NOMO-1 treated with DMSO at 0.1 percent for 48 hours (cell line): ENCODE measurements around the gene EFNA1.
"Not testable (repeated sequence)": the region's sequence is repeated elsewhere in the genome, so short reads cannot be mapped to it uniquely, and the experiment has no call there.

Source experiments
- DNase-seq: peaks from one replicate; lab custom pipeline; 2025; ENCODE audit not compliant: unreplicated experiment; lab: John Stamatoyannopoulos, UW

The EFNA1 gene

DNA sequence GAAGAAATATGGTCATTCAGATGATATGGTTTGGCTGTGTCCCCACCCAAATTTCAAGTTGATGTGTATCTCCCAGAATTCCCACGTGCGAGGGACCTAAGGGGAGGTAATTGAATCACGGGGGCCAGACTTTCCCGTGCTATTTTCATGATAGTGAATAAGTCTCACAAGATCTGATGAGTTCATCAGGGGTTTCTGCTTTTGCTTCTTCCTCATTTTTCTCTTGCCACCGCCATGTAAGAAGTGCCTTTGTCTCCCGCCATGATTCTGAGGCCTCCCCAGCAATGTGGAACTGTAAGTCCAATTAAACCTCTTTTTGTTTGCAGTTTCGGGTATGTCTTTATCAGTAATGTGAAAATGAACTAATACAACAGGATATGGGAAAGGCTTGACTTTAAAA, 14.1 kb downstream of the EFNA1 start:
- DNase-seq: no peak

DNA sequence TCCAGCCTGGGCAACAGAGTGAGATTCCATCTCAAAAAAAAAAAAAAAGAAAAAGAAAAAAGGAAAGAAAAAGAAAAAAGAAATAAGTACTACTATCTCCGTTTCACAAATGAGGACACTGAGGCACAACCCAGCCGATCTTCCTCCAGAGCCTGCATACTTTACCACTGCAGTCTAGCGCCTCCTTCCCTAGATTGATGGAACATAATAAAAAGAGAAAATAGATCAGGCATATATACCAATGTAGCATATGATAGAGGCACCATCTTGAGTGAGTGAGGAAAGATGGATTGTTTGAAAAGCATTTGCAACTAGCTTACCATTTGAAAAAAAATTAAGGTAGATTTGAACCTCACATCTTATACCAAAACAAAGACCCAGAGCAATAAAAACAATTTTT, 17.8 kb downstream of the EFNA1 start:
- no peak for DNase-seq

DNA sequence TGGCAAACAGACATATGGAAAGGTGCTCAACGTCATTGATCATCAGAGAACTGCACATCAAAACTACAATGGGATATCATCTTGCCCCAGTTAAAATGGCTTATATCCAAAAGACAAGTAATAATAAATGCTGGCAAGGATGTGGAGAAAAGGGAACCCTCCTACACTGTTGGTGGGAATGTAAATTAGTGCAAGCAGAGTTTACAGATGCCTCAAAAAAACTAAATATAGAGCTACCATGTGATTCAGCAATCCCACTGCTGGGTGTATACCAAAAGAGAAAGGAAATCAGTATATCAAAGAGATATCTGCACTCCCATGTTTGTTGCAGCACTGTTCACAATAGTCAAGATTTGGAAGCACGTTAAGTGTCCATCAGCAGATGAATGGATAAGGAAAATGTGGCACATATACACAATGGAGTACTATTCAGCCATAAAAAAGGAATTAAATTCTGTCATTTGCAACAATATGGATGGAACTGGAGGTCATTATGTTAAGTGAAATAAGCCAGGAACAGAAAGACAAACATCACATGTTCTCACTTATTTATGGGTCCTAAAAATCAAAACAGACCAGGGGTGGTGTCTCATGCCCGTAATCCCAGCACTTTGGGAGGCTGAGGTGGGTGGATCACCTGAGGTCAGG, 28.4 kb downstream of the EFNA1 start:
- not testable (repeated sequence) for DNase-seq

DNA sequence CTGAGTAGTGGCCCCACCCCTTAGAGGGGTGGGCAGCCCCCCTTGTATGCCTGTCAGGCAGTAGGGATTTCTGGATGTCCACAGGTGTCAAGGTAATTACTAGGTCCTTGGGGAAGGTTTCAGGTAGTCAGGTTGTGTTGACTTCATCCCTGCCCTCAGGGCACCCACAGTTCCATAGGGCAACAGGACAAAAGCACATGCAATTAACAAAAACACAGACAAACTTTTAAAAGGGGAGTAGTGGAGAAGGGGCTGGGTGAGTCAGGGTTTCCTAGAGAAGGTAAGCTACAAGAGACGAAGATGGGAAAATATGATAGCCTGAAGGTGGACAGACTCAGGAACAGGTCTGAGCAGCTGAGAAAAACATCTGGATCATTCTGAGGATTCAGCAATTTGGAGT, 31.3 kb downstream of the EFNA1 start:
- no peak for DNase-seq

DNA sequence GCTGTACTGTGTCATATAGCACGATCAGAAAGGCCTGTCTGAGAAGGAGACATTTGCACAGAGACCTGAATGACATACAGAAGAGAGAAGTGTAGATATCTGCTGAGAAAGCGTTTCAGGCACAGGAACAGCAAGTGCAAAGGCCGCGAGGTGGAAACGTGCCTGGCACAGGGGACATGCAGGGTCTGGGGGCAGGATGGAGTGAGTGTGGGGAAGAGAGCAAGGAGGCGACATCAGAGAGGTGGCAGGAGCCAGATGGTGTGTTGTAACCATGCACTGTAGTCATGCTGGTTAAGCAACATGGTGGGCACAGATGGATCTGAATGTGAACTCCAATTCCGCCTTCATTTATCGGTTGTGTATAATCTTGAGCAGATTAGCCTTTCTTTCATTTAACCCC, 32.5 kb downstream of the EFNA1 start:
- DNase-seq: no peak

DNA sequence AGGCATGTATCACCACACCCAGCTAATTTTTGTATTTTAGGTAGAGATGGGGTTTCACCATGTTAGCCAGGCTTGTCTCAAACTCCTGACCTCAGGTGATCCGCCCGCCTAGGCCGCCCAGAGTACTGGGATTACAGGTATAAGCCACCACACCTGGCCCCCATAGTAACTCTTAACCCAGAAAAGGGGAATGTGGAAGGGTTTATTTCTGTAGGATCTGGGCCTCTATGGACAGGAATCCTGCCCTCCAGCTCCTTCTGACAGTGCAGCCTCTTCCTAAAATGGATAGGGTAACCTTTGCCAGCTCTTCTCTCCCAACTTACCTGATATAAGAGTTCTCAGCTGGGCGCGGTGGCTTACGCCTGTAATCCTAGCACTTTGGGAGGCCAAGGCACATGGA, 35.0 kb downstream of the EFNA1 start:
- DNase-seq: not testable (repeated sequence)

DNA sequence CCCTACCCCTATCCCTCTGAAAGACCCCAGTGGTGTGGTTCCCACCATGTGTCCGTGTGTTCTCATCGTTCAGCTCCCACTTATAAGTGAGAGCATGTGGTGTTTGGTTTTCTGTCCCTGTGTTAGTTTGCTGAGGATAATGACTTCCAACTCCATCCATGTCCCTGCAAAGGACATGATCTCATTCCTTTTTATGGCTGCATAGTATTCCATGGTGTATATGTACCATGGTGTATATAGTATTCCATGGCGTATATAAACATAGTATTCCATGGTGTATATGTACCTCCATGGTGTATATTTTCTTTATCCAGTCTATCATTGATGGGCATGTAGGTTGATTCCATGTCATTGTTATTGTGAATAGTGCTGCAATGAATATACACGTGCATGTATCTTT, 36.1 kb downstream of the EFNA1 start:
- DNase-seq: not testable (repeated sequence)

DNA sequence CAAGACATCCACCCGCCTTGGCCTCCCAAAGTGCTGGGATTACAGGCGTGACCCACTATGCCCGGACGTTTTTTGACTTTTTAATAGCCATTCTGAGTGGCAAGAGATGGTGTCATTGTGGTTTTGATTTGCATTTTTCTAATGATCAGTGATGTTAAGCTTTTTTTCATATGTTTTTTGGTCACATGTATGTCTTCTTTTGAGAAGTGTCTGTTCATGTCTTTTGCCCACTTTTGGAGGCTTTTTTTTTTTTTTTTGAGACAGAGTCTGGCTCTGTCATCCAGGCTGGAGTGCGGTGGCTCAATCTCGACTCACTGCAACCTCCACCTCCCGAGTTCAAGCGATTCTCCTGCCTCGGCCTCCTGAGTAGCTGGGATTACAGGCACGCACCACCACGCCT, 36.9 kb downstream of the EFNA1 start:
- not testable (repeated sequence) for DNase-seq

DNA sequence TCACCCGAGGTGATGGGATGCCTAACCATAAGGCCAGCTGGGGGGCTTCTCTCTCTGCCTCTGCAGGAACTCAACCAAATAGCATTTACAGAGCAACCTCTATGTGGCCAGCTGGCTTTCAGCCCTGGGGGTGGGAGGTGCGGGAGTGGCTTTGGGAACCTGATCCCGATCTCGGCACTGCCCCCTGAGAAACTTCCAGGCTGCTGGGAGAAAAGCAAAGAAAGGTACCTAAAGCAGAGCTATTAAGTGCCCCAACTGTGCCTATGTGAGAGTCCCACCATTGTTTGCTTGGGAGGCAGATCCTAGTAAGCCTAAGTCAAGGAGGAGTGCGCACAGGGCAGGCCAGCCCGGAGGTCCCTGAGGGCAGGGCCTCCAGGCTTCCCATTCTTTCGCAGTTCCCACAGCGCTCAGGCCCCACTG, 38.4 kb downstream of the EFNA1 start:
- no peak for DNase-seq

DNA sequence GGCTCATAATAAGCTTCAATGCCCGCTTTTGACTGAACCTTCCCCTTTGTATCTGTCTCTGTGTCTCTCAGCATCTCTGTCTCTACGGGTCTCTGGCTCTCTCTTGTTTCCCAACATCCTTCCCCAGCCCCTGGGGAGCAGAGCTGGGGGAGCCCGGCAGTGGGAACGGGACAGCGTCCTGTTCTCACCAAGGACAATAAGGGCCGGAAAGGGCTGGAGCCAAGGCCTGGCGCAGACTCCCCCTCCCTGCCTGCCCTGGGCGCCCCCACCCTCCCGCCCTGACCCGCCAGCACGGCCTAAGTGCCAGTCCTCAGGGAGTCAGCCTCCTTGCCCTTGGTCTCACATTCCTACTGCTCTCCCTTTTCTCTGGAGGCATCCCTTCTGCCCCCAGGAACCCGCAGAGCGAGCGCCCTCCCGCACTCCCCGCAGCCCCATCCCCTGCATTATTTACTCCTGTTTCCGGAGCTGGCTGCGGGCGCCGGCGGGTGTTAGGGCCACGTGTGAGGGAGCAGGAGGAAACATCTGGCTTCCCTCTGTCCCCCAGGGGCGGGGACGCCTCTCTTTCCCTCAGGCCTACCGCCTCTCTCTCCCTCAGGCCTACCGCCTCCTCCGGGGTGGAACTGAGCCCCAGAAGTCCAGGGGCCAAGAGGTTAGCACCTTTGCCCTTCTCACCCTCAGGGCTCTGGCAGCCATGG, 38.9 kb downstream of the EFNA1 start:
- DNase-seq: no peak

DNA sequence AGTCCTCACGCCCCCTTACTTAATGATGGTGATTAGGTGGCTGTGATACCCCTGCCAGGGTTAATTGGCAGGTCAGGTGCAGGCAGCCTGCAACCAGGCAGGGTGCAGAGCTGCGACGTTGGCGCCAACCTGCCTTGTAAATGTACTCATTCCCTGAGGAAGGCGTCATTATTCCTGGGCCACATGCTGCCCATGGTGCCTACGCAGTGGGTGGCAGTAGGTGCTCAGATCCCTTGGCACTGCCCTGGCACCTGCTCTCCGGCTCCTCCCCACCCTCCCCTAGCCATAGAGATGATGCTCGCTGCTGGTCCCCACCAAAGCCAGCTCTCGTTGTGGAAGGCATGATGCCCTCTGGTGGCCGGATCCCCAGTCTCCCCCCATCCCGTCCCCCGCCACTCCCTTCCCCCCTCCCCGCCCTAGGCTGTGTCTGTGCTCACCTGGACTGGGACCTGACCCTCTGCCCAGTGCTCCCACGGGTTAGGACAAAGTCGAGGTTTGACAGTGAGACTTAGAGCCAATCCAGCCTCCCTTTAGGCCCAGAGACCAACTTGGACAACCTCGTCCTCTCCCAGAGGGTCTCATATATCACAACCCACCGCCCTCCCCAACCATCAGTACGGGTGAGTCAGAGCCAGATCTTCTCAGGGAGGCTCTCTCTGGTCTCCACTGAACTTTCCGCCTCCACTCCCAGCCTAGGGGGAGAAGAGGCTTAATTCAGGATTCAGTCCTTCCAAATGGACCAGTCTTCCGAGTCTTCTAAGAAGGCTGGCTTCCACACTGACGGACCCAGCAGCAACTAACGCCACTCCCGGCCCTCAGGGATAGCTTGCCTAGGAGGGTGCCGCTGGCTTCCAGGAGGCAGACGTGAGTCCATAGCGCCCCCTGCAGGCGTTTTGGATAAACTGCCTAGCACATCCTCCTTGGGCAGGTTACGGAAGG, 39.8 kb downstream of the EFNA1 start:
- peak; percentile 68 for DNase-seq

DNA sequence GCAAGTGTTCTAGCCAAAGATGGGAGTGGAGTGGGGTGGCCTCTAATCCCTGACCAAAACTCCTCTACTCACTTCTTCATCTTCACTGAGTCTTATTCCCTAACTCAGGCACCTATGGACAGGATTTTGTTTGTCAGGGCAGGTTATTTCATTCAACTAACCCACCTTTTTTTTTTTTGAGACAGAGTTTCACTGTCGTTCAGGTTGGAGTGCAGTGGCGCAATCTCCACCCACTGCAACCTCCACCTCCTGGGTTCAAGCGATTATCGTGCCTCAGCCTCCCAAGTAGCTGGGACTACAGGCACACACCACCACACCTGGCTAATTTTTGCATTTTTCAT, 40.4 kb downstream of the EFNA1 start:
- not testable (repeated sequence) for DNase-seq

DNA sequence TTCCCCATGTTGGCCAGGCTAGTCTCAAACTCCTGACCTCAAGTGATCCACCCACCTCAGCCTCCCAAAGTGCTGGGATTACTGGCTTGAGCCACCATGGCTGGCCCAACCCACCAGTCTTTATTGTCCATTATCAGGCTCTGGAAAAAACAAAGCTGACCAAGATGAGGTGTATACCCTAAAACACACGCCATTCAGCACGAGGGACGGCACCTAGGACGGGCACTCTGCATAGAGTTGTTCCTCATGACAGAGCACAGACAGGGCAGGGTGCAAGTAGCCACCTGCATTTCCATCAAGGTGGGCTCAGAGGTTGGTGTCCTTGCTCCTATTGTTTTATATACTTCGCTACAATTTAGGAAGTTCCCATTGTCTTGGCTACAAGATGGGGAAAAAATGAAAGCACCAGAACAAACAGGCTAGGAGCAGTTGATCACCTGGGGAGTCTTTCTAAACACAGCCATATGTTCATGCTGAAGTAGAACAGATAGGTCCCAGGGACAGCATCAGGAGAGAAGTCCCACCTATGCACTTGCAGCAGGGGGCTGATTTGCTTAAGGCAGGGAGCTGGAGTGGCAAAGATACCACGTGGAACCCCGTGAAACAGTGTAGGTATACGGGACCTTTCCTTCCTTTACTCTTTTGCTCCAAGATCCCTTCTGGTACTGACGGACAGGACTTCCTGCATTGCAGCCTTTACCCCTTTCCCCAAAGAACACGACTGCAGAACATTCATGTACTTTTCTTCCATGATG, 41.0 kb downstream of the EFNA1 start:
- DNase-seq: no peak

DNA sequence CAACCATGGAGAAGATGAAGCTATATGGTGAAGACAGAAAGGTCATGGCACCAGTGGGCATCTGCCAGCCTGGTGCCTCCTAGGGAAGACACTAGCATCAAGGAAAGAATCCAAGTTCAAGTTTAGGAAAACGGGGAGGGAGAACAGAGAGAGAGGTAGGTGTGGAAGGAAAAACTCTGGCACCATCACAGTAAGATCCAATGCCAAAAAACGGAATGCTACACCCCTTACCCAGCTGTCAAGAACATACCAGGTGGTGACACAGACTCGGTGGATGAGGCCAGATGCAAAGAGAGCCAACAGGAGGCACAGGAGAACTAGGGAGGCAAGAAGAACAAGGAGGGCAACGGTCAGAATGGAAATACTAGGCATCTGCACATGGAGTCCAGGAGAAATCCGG, 41.9 kb downstream of the EFNA1 start:
- no peak for DNase-seq

DNA sequence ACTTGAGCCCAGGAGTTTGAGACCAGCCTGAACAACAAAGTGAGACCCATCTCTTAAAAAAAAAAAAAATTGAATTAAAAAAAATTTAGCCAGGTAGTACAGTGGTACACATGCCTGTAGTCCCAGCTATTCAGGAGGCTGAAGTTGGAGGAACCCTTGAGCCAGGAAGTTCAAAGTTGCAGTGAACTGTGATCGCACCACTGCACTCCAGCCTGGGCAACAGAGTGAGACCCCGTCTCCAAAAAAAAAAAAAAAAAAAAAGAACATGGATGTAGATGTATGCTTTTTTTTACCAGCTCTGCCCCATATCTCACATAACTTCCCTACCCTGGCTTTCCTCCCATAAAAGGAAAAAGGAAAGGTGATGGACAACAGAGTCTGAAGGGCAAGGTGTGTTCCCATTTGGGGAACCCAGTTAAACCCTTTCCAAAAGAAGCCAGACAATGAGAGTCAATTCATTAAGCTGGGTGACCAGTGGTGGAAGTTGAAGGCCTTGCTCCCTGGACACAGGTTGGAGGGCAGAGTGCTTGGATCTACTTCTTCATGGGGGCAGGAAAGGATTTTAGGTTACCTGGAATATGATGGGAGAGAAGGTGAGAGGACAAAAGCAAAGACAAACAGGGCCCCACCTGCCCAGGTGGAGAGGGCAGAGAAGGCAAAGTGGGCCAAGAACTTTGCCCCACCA, 42.6 kb downstream of the EFNA1 start:
- DNase-seq: no peak

DNA sequence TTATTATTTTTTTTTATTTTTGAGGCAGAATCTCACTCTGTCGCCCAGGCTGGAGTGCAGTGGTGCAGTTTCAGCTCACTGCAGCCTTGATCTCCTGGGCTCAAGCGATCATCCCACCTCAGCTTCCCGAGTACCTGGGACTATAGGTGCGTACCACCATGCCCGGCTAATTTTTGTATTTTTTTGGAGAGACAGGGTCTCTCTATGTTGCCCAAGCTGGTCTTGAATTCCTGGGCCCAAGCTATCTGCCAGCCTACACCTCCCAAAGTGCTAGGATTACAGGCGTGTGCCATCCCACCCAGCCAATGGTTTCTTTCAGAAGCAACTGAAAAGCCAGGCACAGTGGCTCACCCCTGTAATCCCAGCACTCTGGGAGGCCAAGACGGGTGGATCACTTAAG, 43.1 kb downstream of the EFNA1 start:
- DNase-seq: no peak

DNA sequence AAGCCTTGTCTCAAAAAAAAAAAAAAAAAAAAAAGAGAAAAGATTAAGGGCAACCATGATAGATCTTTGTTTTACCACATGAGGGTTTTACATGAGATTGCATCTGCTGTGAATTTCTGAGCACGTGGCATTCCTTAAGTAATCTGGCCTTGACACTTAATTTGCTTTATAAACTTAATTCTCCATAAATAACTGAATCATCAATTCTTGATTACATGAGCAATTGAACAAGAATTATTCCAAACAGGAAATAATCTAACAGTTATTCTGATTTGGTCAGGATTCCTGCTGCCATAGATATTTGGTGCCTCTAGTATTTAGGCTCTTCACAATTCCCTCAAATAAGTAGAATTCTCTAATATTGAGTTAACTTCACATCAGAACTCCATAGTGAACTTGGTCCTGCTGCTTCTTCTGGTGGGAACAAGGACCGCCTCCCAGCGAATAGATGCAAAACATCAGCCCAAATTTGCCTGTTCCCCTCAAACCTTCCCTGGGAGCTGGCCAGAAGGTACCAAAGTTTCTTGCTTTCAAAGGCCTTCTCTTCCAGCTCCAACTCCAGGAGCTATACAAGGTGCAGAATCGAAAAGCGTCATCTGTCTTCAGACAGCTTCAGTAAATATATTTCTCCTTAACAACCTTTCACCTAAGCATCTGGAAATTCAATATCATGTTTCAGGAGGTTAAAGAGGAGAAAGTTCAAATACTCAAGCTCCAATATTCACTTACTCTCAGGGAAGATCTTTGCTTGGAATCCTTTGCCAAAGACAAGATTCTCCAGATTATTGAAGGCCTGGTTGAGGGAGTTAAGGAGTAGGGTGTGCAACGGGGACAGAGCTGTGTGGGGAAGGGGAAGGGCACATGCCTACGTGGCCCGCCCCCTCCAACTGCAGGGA, 44.4 kb downstream of the EFNA1 start:
- DNase-seq: no peak

DNA sequence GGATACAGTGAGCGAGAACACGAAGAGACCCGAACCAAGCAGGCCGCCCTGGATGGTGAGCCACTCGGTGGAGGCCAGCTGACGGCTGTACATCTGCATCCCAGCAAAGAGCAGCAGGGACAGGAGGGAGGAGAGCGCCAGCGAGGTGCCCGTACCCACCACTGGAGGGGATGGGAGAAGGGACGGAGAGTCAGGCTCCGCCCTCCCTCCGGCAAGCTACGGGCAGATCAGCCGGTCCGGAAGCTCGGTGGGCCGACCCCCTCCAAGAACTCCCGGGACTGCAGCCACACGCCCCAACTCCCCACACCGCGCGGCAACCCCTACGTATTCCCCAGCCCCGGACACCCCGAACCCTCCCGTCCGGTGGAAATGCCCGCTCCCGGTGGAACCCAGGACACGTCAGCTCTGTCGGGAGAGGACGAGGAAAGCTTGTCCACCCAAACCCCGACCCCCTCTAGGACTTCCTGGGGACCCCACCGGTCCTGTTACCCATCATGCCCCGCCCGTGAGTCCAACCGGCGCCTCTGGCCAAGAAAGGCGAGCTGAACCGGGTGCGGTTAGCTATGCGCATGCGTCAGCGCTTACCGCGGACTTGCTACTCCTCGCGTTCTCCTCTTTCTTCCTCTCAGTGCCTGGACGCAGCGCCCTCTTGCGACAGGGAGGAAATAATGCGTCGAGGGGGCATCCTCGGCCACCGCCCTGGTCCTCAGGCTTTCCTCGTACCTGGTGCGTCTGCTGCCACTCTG, 45.2 kb downstream of the EFNA1 start, which contains the start of gene KRTCAP2:
Gene KRTCAP2 (minus strand): TSS at position 573 of the 746 bp plus-strand sequence. CDS start 80 bp downstream, at position 493.
- peak; percentile 95 for DNase-seq
